ENCODE results near the gene NCR1.
A peak's percentile ranks its signal among the peaks of the same experiment; 100 is the strongest.
"Not testable (repeated sequence)": the region's sequence is repeated elsewhere in the genome, so short reads cannot be mapped to it uniquely, and the experiment has no call there.

NCR1 gene

DNA sequence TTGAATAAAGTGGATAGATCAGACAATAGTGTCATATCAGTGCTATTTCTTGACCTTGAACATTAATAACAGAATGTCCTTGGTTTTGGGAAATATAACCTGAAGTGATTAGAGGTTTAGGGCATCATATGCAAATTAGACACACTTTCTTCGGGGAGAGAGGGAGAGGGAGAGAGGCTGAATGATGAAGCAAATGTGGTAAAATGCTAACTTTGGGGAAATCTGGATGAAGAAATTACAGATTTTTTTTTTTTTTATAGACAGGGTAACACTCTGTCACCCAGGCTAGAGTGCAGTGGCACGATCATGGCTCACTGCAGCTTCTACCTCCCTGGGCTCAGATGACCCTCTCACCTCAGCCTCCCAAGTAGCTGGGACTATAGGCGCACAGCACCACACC is 3.9 kb upstream of the NCR1 start:
- TF ChIP-seq, protein P1, sequence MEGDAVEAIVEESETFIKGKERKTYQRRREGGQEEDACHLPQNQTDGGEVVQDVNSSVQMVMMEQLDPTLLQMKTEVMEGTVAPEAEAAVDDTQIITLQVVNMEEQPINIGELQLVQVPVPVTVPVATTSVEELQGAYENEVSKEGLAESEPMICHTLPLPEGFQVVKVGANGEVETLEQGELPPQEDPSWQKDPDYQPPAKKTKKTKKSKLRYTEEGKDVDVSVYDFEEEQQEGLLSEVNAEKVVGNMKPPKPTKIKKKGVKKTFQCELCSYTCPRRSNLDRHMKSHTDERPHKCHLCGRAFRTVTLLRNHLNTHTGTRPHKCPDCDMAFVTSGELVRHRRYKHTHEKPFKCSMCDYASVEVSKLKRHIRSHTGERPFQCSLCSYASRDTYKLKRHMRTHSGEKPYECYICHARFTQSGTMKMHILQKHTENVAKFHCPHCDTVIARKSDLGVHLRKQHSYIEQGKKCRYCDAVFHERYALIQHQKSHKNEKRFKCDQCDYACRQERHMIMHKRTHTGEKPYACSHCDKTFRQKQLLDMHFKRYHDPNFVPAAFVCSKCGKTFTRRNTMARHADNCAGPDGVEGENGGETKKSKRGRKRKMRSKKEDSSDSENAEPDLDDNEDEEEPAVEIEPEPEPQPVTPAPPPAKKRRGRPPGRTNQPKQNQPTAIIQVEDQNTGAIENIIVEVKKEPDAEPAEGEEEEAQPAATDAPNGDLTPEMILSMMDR (IDR thresholded peaks at IDR 0.05; ENCODE audit: extremely low read depth, missing control alignments): no peak
- DNase-seq (ENCODE audit: low spot score): no peak

DNA sequence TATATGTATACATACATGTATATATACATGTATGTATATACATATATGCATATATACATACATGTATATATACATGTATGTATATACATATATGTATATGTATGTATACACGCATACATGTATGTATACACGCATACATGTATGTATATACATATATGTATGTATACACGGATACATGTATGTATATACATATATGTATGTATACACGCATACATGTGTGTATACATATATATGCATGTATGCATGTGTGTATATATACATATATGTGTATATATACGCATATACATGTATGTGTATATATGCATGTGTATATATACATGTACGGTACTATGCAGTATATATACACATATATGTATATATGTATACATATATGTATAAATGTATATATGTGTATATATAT is 2.6 kb upstream of the NCR1 start:
- TF ChIP-seq, protein P1 (IDR thresholded peaks at IDR 0.05; ENCODE audit: extremely low read depth, missing control alignments): no peak
- DNase-seq (ENCODE audit: low spot score): no peak

DNA sequence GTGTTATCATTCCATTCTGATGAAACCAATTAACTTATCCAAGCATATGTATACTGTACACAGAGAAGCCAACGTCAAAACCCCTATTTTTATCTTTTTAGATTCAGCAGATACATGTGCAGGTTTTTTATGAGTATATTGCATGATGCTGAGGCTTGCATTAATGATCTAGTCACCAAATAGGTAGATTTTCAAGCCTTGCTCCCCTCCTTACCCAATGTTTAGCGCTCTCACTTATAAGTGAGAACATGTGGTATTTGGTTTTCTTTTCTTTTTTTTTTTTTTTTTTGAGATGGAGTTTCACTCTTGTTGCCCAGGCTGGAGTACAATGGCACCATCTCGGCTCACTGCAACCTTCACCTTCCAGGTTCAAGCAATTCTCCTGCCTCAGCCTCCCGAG is 1.7 kb upstream of the NCR1 start:
- DNase-seq (ENCODE audit: low spot score): not testable (repeated sequence)

DNA sequence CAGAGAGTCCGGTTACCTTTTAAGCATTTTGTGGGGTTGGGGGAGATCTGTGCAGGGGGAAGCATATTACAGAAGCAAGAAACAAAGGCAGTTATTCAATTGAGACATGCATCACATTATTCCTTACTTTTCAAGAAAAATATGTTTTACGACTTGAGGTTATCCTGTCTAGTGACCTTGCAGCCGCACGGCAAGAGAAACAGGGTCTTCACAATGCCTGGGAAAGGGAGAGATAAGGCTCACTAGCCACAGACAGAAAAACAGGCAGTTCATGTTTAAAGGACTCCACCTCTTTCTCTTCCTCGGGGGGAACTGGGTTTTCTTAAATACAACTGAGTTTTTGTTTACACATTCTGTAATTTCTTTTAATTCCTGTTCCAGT is 536 bp upstream of the NCR1 start:
- TF ChIP-seq, protein P1 (IDR thresholded peaks at IDR 0.05; ENCODE audit: extremely low read depth, missing control alignments): no peak
- no peak for DNase-seq (ENCODE audit: low spot score)

DNA sequence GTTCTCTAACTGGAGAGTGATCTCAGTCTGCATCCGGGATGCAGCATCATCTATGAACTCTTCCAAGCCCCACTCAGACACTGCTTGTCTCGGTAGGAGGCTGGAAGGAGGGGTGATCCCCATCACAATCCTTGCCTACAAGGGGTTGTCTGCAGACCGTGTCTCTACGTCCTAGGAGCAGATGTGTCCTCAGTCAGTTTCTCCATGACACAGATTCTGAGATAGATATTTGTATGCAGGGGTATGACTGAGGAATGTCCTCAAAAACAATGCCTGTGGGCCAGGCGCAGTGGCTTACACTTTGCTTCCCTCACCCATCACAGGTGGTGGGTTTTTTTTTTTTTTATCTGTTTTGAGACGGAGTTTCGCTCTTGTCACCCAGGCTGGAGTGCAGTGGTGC is 871 bp downstream of the NCR1 start:
- TF ChIP-seq, protein P1 (IDR thresholded peaks at IDR 0.05; ENCODE audit: extremely low read depth, missing control alignments): no peak

DNA sequence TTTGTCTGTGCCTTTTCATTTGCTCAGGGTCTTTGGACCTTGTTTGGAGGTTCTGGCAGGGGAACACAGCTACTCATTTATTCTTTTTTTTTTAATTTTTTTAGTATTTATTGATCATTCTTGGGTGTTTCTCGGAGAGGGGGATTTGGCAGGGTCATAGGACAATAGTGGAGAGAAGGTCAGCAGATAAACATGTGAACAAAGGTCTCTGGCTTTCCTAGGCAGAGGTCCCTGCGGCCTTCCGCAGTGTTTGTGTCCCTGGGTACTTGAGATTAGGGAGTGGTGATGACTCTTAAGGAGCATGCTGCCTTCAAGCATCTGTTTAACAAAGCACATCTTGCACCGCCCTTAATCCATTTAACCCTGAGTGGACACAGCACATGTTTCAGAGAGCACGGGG is 2.0 kb downstream of the NCR1 start:
- DNase-seq (ENCODE audit: low spot score): not testable (repeated sequence)

More for the DNA sequence above, 871 bp downstream of the NCR1 start:
- no peak for DNase-seq (ENCODE audit: low spot score)

DNA sequence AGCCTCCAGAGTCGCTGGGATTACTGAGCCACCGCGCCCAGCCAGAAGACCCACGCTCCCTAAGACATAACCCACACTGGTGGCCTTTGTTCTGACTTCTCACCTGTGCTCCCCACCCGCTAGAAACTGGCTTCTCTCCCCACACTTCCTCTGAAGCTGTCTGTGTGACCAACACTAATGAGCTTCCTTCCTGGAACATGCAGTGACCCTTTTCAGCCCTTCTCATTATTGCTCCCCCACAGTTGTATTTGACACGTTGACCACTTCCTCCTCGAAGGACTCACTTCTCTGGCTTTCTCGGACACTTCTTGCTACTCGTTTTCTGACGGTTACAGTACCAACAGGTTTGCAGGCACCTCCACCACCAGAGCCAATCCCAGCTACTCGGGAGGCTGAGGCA is 10.9 kb downstream of the NCR1 start:
- TF ChIP-seq, protein P1 (IDR thresholded peaks at IDR 0.05; ENCODE audit: extremely low read depth, missing control alignments): no peak
- peak; percentile 49 for DNase-seq (ENCODE audit: low spot score)

DNA sequence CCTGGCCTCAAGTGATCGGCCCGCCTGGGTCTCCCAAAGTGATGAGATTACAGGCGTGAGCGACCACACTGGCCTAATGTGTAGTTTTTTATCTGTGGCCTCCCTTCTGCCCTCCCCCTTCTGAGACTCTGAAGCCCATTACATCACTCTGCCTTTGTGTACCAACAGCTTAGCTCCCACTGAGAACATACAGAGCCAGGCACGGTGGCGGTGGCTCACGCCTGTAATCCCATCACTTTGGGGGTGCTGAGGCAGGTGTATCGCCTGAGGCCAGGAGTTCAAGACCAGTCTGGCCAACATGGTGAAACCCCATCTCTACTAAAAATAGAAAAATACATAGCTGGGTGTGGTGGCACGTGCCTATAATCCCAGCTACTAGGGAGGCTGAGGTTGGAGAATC is 12.6 kb downstream of the NCR1 start:
- DNase-seq (ENCODE audit: low spot score): no peak
- TF ChIP-seq, protein P1 (IDR thresholded peaks at IDR 0.05; ENCODE audit: extremely low read depth, missing control alignments): no peak

DNA sequence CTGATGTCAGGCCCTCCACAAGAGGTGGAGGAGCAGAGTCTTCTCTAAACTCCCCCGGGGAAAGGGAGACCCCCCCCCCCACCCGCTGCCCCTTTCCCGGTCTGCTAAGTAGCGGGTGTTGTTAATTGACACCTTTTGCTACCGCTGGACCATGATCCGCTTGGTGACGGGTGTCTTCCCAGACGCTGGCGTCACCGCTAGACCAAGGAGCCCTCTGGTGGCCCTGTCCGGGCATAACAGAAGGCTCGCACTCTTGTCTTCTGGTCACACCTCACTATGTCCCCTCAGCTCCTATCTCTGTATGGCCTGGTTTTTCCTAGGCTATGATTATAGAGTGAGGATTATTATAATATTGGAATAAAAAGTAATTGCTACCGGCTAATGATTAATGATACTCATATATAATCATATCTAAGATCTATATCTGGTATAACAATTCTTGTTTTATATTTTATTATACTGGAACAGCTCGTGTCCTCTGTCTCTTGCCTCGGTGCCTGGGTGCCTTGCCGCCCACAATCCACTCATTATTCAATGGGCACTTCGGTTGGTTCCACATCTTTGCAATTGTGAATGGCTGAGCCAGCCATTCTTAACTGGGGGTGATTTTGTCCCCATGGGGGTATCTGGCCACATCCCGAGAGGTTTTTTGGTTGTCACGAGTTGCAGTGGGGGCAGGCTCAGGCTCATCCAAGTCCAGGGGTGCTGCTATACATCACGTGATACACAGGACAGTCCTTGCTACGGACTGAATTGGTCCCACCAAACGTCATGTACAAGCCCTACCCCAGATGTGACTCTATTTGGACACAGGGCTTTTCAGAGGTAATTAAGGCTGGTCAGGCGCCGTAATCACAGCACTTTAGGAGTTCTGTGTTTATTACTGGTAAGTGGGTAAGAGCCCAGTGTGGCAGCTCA is 14.0 kb downstream of the NCR1 start:
- DNase-seq (ENCODE audit: low spot score): not testable (repeated sequence)

Data from GM20000 (cell line).